ENCODE results near the gene ZNF439.

DNA sequence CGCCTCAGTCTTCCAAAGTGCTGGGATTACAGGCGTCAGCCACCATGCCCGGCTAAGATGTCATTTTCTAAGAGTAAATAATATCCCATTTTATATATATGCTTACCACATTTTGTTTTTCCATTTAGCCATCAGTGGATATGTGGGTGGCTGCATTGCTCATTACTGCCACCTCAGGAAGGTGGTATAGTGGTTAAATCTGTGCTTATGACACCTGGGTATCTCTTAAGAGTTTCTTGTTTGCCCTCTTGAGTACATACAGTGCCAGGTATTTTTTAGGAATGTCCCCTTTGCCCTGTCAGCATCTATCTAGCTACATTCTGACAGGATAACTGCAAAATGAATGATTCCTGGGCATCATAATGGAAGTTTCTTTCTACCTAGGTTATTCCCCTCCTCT is 53.7 kb downstream of the ZNF439 start:
- TF ChIP-seq, protein P1, sequence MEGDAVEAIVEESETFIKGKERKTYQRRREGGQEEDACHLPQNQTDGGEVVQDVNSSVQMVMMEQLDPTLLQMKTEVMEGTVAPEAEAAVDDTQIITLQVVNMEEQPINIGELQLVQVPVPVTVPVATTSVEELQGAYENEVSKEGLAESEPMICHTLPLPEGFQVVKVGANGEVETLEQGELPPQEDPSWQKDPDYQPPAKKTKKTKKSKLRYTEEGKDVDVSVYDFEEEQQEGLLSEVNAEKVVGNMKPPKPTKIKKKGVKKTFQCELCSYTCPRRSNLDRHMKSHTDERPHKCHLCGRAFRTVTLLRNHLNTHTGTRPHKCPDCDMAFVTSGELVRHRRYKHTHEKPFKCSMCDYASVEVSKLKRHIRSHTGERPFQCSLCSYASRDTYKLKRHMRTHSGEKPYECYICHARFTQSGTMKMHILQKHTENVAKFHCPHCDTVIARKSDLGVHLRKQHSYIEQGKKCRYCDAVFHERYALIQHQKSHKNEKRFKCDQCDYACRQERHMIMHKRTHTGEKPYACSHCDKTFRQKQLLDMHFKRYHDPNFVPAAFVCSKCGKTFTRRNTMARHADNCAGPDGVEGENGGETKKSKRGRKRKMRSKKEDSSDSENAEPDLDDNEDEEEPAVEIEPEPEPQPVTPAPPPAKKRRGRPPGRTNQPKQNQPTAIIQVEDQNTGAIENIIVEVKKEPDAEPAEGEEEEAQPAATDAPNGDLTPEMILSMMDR (IDR thresholded peaks at IDR 0.05): no peak
- TF ChIP-seq POLR2AphosphoS5 (IDR thresholded peaks at IDR 0.05) (no peak), POLR2A (IDR thresholded peaks at IDR 0.05) (no peak)

Measured in breast epithelium (tissue), 3 donors.